Measurements from ENCODE around the gene MYO18A.

DNA sequence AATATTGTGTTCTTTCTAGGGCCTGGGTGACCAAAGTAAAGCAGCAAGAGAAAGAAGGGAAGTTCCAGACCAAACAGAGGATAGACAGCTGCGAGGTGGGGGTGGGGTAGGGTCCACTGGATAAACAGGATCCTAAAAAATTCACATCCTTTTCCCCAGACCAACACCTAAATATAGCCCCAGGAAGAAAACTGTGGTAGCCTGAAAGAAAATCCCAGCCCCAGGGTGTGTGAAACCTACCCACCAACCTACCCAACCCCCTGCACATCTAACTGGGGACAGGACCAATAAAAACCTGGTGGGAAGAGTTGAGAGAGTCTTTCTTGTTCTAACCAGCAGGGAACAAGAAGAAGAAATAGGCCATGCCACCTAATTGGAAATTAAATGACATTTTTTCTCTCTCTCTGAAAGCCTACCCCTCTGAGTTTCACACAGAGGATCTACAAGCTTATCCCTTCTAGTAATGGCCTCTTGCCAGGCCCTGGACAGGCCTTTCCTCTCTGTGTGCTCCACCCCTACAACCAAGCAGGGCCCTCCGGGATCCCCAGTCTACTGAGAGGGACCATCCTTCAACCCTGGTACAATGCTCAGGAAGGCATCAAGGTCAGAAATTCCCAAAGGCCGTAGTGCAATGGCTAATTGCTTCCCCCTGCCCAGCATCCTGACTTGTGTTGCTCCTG is 12.0 kb downstream of the MYO18A start:
- TF ChIP-seq, protein P1, sequence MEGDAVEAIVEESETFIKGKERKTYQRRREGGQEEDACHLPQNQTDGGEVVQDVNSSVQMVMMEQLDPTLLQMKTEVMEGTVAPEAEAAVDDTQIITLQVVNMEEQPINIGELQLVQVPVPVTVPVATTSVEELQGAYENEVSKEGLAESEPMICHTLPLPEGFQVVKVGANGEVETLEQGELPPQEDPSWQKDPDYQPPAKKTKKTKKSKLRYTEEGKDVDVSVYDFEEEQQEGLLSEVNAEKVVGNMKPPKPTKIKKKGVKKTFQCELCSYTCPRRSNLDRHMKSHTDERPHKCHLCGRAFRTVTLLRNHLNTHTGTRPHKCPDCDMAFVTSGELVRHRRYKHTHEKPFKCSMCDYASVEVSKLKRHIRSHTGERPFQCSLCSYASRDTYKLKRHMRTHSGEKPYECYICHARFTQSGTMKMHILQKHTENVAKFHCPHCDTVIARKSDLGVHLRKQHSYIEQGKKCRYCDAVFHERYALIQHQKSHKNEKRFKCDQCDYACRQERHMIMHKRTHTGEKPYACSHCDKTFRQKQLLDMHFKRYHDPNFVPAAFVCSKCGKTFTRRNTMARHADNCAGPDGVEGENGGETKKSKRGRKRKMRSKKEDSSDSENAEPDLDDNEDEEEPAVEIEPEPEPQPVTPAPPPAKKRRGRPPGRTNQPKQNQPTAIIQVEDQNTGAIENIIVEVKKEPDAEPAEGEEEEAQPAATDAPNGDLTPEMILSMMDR (IDR thresholded peaks at IDR 0.05): no peak
- TF ChIP-seq POLR2AphosphoS5 (IDR thresholded peaks at IDR 0.05): no peak

All from breast epithelium (tissue), 3 donors.